Keratinocyte (primary cell): Measurements from ENCODE around the gene CHCHD6. TPM values are rescaled to one million over a fixed set of nuclear protein-coding genes. Genes with fewer than 3 reads are reported as not detected.

Experiments used
- DNase-seq: peaks from one replicate; pipeline ENCODE4 v3.0.0-alpha.2; 2011; ENCODE audit warnings: low read depth, missing footprints, low spot score
- FAIRE-seq: peaks from 2 replicates; lab custom pipeline; 2011; peaks lifted over from hg19 to GRCh38; lab: Jason Lieb, UNC
- H2AFZ ChIP-seq: 2 replicates; pipeline ENCODE4 v1.6.0; 2012; ENCODE audit warnings: low read length, control low read depth, inconsistent platforms; ENCODE audit not compliant: control insufficient read depth
- H3K27ac ChIP-seq: 2 replicates; pipeline ENCODE4 v1.5.1; 2011; ENCODE audit warnings: low read length; ENCODE audit not compliant: control insufficient read depth, insufficient read depth
- H3K27me3 ChIP-seq: 3 replicates; pipeline ENCODE4 v1.6.0; 2011; ENCODE audit warnings: low read length; ENCODE audit not compliant: control insufficient read depth, insufficient read depth; ENCODE audit errors: extremely low read depth
- H3K36me3 ChIP-seq, 2 experiments: 2 replicates in 1 of 2; 3 replicates in 1 of 2; pipeline ENCODE4 v1.5.1; 2011; ENCODE audit warnings: low read length in 2 of 2, mild to moderate bottlenecking in 1 of 2; ENCODE audit not compliant: control insufficient read depth in 2 of 2, insufficient read depth in 2 of 2; ENCODE audit errors: extremely low read depth in 1 of 2
- H3K4me1 ChIP-seq: 3 replicates; pipeline ENCODE4 v1.5.1; 2011; ENCODE audit warnings: low read length; ENCODE audit not compliant: control insufficient read depth, insufficient read depth; ENCODE audit errors: extremely low read depth
- H3K4me2 ChIP-seq: 3 replicates; pipeline ENCODE4 v1.6.0; 2011; ENCODE audit warnings: low read depth, low read length; ENCODE audit not compliant: control insufficient read depth, insufficient read depth; ENCODE audit errors: extremely low read depth
- H3K4me3 ChIP-seq, 3 experiments: fragments of 200-600 bp in 1 of 3; sonication (generic) in 1 of 3; 2 replicates in 2 of 3; 3 replicates in 1 of 3; pipeline ENCODE4 v1.5.1; 2011 to 2016; ENCODE audit warnings: low read length in 3 of 3, mild to moderate bottlenecking in 3 of 3, control low read depth in 2 of 3, inconsistent platforms in 1 of 3, low read depth in 1 of 3, mixed read lengths in 1 of 3, mixed run types in 1 of 3, moderate library complexity in 1 of 3; ENCODE audit not compliant: control insufficient read depth in 2 of 3, insufficient read depth in 2 of 3; ENCODE audit errors: extremely low read depth in 1 of 3
- H3K79me2 ChIP-seq: 2 replicates; pipeline ENCODE4 v1.6.0; 2012; ENCODE audit warnings: low read length; ENCODE audit not compliant: control insufficient read depth, insufficient read depth
- H3K9ac ChIP-seq: 3 replicates; pipeline ENCODE4 v1.6.0; 2011; ENCODE audit warnings: low read length; ENCODE audit not compliant: control insufficient read depth, insufficient read depth; ENCODE audit errors: extremely low read depth
- H3K9me1 ChIP-seq: 3 replicates; pipeline ENCODE4 v1.6.0; 2011; ENCODE audit warnings: low read length; ENCODE audit not compliant: control insufficient read depth, insufficient read depth; ENCODE audit errors: extremely low read depth
- H3K9me3 ChIP-seq: 2 replicates; pipeline ENCODE4 v1.5.1; 2012; ENCODE audit warnings: low read depth, low read length; ENCODE audit not compliant: control insufficient read depth
- H4K20me1 ChIP-seq: 3 replicates; pipeline ENCODE4 v1.6.0; 2011; ENCODE audit warnings: low read length; ENCODE audit not compliant: control insufficient read depth, insufficient read depth; ENCODE audit errors: extremely low read depth
- CTCF ChIP-seq, 3 experiments: IDR thresholded peaks in 1 of 3; conservative IDR thresholded peaks in 1 of 3; optimal IDR thresholded peaks in 1 of 3; 2 replicates in 2 of 3; 3 replicates in 1 of 3; pipeline versions ENCODE3 to v1.5.1; 2011; ENCODE audit warnings: low read length in 3 of 3, mild to moderate bottlenecking in 3 of 3, moderate library complexity in 2 of 3, control low read depth in 1 of 3, inconsistent platforms in 1 of 3; ENCODE audit not compliant: insufficient read depth in 2 of 3; ENCODE audit errors: extremely low read depth in 1 of 3
- EZH2 ChIP-seq: IDR thresholded peaks from one replicate; pipeline ENCODE4 v1.6.1; 2012; ENCODE audit warnings: inconsistent platforms, mild to moderate bottlenecking, low read length, moderate library complexity
- dilution Hi-C: fragments of 300-500 bp; cut with MboI; formaldehyde crosslinking; loops from one replicate; pipeline ENCODE4 v1.7.0; 2020; ENCODE audit warnings: low sequenced_read_pairs; ENCODE audit not compliant: extremely low pct_ligation_motif_present
- polyA plus RNA-seq, 5 experiments: library from polyadenylated mRNA; depleted of rRNA in 3 of 5; stranded (reverse) in 3 of 5; stranded (forward) in 1 of 5; unstranded in 1 of 5; fragments of >200 nt; gene quantifications; 1 replicate in 1 of 5; 2 replicates in 3 of 5; 3 replicates in 1 of 5; pipeline versions ENCODE4 v1.2.1 to v1.2.3, GENCODE V29; 2011 to 2012; ENCODE audit warnings: missing spikeins in 2 of 5, low read depth in 1 of 5, low replicate concordance in 1 of 5

CHCHD6 gene
- polyA plus RNA-seq, 1 donor (not counting 4 experiments of a cell fraction or from before 2014, with no cell fraction given): 21.7 TPM

GRCh38 chr3:126956866-126957650 is 253.0 kb downstream of the CHCHD6 start:
- Histone ChIP-seq H3K9me1 (no peaks in the 10 kb centered on the region), H2AFZ (peak overlapping the region; percentile 22), H3K79me2 (no peaks in the 10 kb centered on the region), H3K9me3 (no peaks in the 10 kb centered on the region), H4K20me1 (no peaks in the 10 kb centered on the region), H3K27me3 (no peaks in the 10 kb centered on the region), H3K4me3 (peak overlapping the region in 1 of 3 experiments; percentile 23), H3K36me3 (no peaks in the 10 kb centered on the region), H3K9ac (peak overlapping the region; percentile 53), H3K27ac (peak overlapping the region; percentile 65), H3K4me2 (peak overlapping the region; percentile 61), H3K4me1 (peaks cover 55% of the 10 kb centered on the region)
- DNase-seq: peak; percentile 86
- dilution Hi-C loops: no loop called here
- TF ChIP-seq CTCF (optimal IDR thresholded peaks at IDR 0.05 in 1 of 3, IDR thresholded peaks at IDR 0.05 in 1 of 3, conservative IDR thresholded peaks at IDR 0.05 in 1 of 3; ENCODE audit: extremely low read depth in 1 of 3, insufficient read depth in 2 of 3, low read length in 3 of 3) (peak in 2 of 3 experiments; percentile 57 to 69), EZH2 (no peak)
- peak; percentile 94 for FAIRE-seq

GRCh38 chr3:126957776-126958637 is 254.0 kb downstream of the CHCHD6 start:
- H2AFZ ChIP-seq: no peak overlapping the region
- FAIRE-seq: no peak
- peaks cover 57% of the 10 kb centered on the region for H3K4me1 ChIP-seq
- H3K9ac ChIP-seq: no peak overlapping the region
- H3K9me3 ChIP-seq: no peaks in the 10 kb centered on the region
- no peak for TF ChIP-seq CTCF (optimal IDR thresholded peaks at IDR 0.05 in 1 of 3, IDR thresholded peaks at IDR 0.05 in 1 of 3, conservative IDR thresholded peaks at IDR 0.05 in 1 of 3; ENCODE audit: extremely low read depth in 1 of 3, insufficient read depth in 2 of 3, low read length in 3 of 3)
- TF ChIP-seq EZH2: no peak
- dilution Hi-C loops: no loop called here
- H3K27me3 ChIP-seq: no peaks in the 10 kb centered on the region
- no peaks in the 10 kb centered on the region for H3K79me2 ChIP-seq
- DNase-seq: no peak
- no peaks in the 10 kb centered on the region for H4K20me1 ChIP-seq
- no peak overlapping the region for H3K4me3 ChIP-seq
- peak overlapping the region; percentile 61 for H3K4me2 ChIP-seq
- no peaks in the 10 kb centered on the region for H3K9me1 ChIP-seq
- peak overlapping the region; percentile 65 for H3K27ac ChIP-seq
- H3K36me3 ChIP-seq: no peaks in the 10 kb centered on the region
